C4-2B (cell line): ENCODE data around the gene SLC6A7.

Experiments
- H3K27ac ChIP-seq: fragments of 450-650 bp; 2 replicates; pipeline ENCODE4 v1.5.1; 2017
- CTCF ChIP-seq: fragments of 450-650 bp; conservative IDR thresholded peaks from 2 replicates; pipeline ENCODE4 v1.5.1; 2017; ENCODE audit warnings: mild to moderate bottlenecking
- ZFX ChIP-seq: fragments of 450-650 bp; IDR thresholded peaks from 2 replicates; pipeline ENCODE4 v1.6.1; 2017

SLC6A7 gene

GRCh38 chr5:150180241-150181026, 9.4 kb upstream of the SLC6A7 start:
- H3K27ac ChIP-seq: no peak overlapping the region
- TF ChIP-seq ZFX: no peak
- TF ChIP-seq CTCF: no peak

- TF ChIP-seq CTCF (no peak), ZFX (no peak)
- H3K27ac ChIP-seq: no peak overlapping the region
Measured at GRCh38 chr5:150181027-150181426, 8.8 kb upstream of the SLC6A7 start.

- no peak for TF ChIP-seq ZFX
- TF ChIP-seq CTCF: no peak
- H3K27ac ChIP-seq: no peak overlapping the region
Measured at GRCh38 chr5:150181766-150182545, 7.9 kb upstream of the SLC6A7 start.

- TF ChIP-seq CTCF (no peak), ZFX (no peak)
- H3K27ac ChIP-seq: no peak overlapping the region
Measured at GRCh38 chr5:150182774-150183173, 7.1 kb upstream of the SLC6A7 start.

GRCh38 chr5:150183436-150183835, 6.4 kb upstream of the SLC6A7 start:
- H3K27ac ChIP-seq: no peak overlapping the region
- no peak for TF ChIP-seq CTCF
- no peak for TF ChIP-seq ZFX

GRCh38 chr5:150184006-150184405, 5.9 kb upstream of the SLC6A7 start:
- TF ChIP-seq CTCF: no peak
- no peak for TF ChIP-seq ZFX
- H3K27ac ChIP-seq: no peak overlapping the region
